ENCODE results near the gene ABLIM2.

GRCh38 chr4:7960017-7960789, 198.4 kb downstream of the ABLIM2 start:
- TF ChIP-seq CTCF (conservative IDR thresholded peaks at IDR 0.05; ENCODE audit: low read depth, low read length) (no peak), EZH2 (IDR thresholded peaks at IDR 0.05; ENCODE audit: borderline replicate concordance, low read depth, low read length, poor library complexity, severe bottlenecking) (no peak)
